Measurements from ENCODE around the gene DRC3.

DNA sequence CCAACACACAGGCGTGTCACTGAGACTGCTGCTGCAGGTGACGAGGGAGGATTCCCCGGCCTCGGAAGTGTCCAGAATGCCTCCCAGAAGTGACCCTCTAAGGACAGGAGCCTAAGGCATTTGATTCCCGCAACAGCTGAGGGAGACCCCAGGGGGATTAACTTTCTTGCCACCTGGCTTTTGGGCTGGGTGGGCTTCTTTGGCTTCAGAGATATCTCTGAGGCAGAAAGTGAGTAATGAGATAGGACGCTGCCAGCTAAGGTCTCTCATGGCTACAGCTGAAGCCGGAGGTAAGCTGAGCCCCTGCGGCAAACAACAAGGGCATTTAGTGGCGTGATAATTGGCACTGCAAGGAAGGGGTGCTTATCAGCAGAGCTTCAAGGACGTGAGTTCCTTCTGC lies 17.0 kb downstream of the DRC3 start:
- TF ChIP-seq, protein P1, sequence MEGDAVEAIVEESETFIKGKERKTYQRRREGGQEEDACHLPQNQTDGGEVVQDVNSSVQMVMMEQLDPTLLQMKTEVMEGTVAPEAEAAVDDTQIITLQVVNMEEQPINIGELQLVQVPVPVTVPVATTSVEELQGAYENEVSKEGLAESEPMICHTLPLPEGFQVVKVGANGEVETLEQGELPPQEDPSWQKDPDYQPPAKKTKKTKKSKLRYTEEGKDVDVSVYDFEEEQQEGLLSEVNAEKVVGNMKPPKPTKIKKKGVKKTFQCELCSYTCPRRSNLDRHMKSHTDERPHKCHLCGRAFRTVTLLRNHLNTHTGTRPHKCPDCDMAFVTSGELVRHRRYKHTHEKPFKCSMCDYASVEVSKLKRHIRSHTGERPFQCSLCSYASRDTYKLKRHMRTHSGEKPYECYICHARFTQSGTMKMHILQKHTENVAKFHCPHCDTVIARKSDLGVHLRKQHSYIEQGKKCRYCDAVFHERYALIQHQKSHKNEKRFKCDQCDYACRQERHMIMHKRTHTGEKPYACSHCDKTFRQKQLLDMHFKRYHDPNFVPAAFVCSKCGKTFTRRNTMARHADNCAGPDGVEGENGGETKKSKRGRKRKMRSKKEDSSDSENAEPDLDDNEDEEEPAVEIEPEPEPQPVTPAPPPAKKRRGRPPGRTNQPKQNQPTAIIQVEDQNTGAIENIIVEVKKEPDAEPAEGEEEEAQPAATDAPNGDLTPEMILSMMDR (IDR thresholded peaks at IDR 0.05; ENCODE audit: low read length): no peak
- TF ChIP-seq EZH2phosphoT487 (IDR thresholded peaks at IDR 0.05; ENCODE audit: low read length) (no peak), EZH2 (optimal IDR thresholded peaks at IDR 0.05; ENCODE audit: low read depth, low read length) (no peak)
